H1 (cell line): ENCODE results near the gene FYB2. TPM values are rescaled to one million over a fixed set of nuclear protein-coding genes. Genes with fewer than 3 reads are reported as not detected.
A peak's percentile ranks its signal among the peaks of the same experiment; 100 is the strongest.

Experiments
- CTCF ChIA-PET: fragments of 300-600 bp; sonication (Branson Sonifier 250); formaldehyde crosslinking; loops from one replicate; lab custom pipeline; 2021; ENCODE audit not compliant: partially characterized antibody; lab: Charles Lee
- POLR2A ChIA-PET: fragments of 300-600 bp; sonication (Branson Sonifier 250); formaldehyde crosslinking; loops from one replicate; lab custom pipeline; 2021; ENCODE audit warnings: inconsistent platforms; ENCODE audit not compliant: partially characterized antibody; lab: Charles Lee
- DNase-seq, 2 experiments: peaks; one replicate each; pipeline versions ENCODE4 v3.0.0 to v3.0.0-alpha.2; 2010 to 2022; ENCODE audit warnings: low spot score in 2 of 2, low read depth in 1 of 2, mixed read lengths in 1 of 2
- FAIRE-seq: peaks from 2 replicates; lab custom pipeline; 2011; peaks lifted over from hg19 to GRCh38; lab: Jason Lieb, UNC
- H2AFZ ChIP-seq: 2 replicates; pipeline ENCODE4 v1.8.1; 2012; ENCODE audit warnings: low read length, inconsistent platforms
- H2AK5ac ChIP-seq: 2 replicates; pipeline ENCODE4 v1.6.1; 2013; ENCODE audit warnings: low read depth, low read length
- H2BK120ac ChIP-seq: replicated peaks from 2 replicates; pipeline ENCODE3; 2013; ENCODE audit warnings: low read depth, low read length, inconsistent platforms
- H2BK12ac ChIP-seq: 2 replicates; pipeline ENCODE4 v1.6.1; 2013; ENCODE audit warnings: low read depth, low read length
- H2BK15ac ChIP-seq: 2 replicates; pipeline ENCODE4 v1.6.1; 2013; ENCODE audit warnings: low read length
- H2BK20ac ChIP-seq: 2 replicates; pipeline ENCODE4 v1.6.1; 2013; ENCODE audit warnings: low read length
- H2BK5ac ChIP-seq: 2 replicates; pipeline ENCODE4 v1.6.1; 2013; ENCODE audit warnings: low read depth, low read length
- H3K14ac ChIP-seq: 2 replicates; pipeline ENCODE4 v1.6.1; 2013; ENCODE audit warnings: inconsistent platforms; ENCODE audit not compliant: insufficient read length
- H3K18ac ChIP-seq: 2 replicates; pipeline ENCODE4 v1.6.1; 2013; ENCODE audit warnings: low read length; ENCODE audit errors: extremely low read depth
- H3K23ac ChIP-seq: 2 replicates; pipeline ENCODE4 v1.6.1; 2013; ENCODE audit warnings: inconsistent platforms; ENCODE audit not compliant: insufficient read length
- H3K23me2 ChIP-seq: 2 replicates; pipeline ENCODE4 v1.6.1; 2013; ENCODE audit warnings: low read depth, low read length
- H3K27ac ChIP-seq: 2 replicates; pipeline ENCODE4 v1.6.1; 2011; ENCODE audit warnings: low read depth, low read length, inconsistent platforms
- H3K27me3 ChIP-seq, 4 experiments: replicated peaks in 1 of 4; 1 replicate in 1 of 4; 2 replicates in 3 of 4; pipeline versions ENCODE4 v1.6.1 to v1.8.1; 2011 to 2013; ENCODE audit warnings: low read length in 3 of 4, mild to moderate bottlenecking in 3 of 4, inconsistent platforms in 2 of 4, mixed read lengths in 2 of 4, moderate library complexity in 1 of 4; ENCODE audit not compliant: control insufficient read depth in 3 of 4, insufficient read depth in 3 of 4; ENCODE audit errors: extremely low read depth in 1 of 4
- H3K36me3 ChIP-seq, 4 experiments: 2 replicates each; pipeline versions ENCODE4 v1.6.1 to v1.8.1; 2011 to 2013; ENCODE audit warnings: mild to moderate bottlenecking in 4 of 4, low read length in 3 of 4, moderate library complexity in 2 of 4, control low read depth in 1 of 4, inconsistent platforms in 1 of 4; ENCODE audit not compliant: insufficient read depth in 4 of 4, control insufficient read depth in 2 of 4
- H3K4ac ChIP-seq: replicated peaks from 2 replicates; pipeline ENCODE3; 2013; ENCODE audit warnings: low read length, low read depth, mixed read lengths, inconsistent platforms; ENCODE audit not compliant: insufficient read length
- H3K4me1 ChIP-seq, 4 experiments: replicated peaks in 1 of 4; 1 replicate in 1 of 4; 2 replicates in 3 of 4; pipeline versions ENCODE4 v1.6.1 to v1.8.1; 2011 to 2013; ENCODE audit warnings: low read length in 3 of 4, inconsistent platforms in 2 of 4, mixed read lengths in 1 of 4; ENCODE audit not compliant: insufficient read depth in 4 of 4, control insufficient read depth in 3 of 4
- H3K4me2 ChIP-seq, 2 experiments: 2 replicates each; pipeline versions ENCODE4 v1.6.1 to v1.8.1; 2011 to 2013; ENCODE audit warnings: low read depth in 2 of 2, low read length in 2 of 2, control low read depth in 1 of 2, inconsistent platforms in 1 of 2, mild to moderate bottlenecking in 1 of 2; ENCODE audit not compliant: insufficient read depth in 1 of 2
- H3K4me3 ChIP-seq, 4 experiments: fragments of 200-600, 300-600 bp in 1 of 4; sonication (generic), shearing (Covaris generic), sonication (Bioruptor Twin) in 1 of 4; 2 replicates each; pipeline versions ENCODE4 v1.5.1 to v1.8.1; 2011 to 2016; ENCODE audit warnings: low read length in 4 of 4, low read depth in 3 of 4, control low read depth in 2 of 4, inconsistent platforms in 2 of 4, mild to moderate bottlenecking in 2 of 4, mixed read lengths in 1 of 4, moderate library complexity in 1 of 4; ENCODE audit not compliant: insufficient read depth in 2 of 4; ENCODE audit errors: extremely low read depth in 1 of 4
- H3K56ac ChIP-seq: replicated peaks from 2 replicates; pipeline ENCODE3; 2013; ENCODE audit warnings: low read depth, mild to moderate bottlenecking, mixed read lengths, low read length, inconsistent platforms; ENCODE audit not compliant: insufficient read length
- H3K79me1 ChIP-seq: 2 replicates; pipeline ENCODE4 v1.6.1; 2013; ENCODE audit warnings: low read depth, low read length, control low read depth
- H3K79me2 ChIP-seq, 2 experiments: 2 replicates each; pipeline versions ENCODE4 v1.6.1 to v1.8.1; 2012 to 2013; ENCODE audit warnings: low read length in 2 of 2, mild to moderate bottlenecking in 2 of 2, inconsistent platforms in 1 of 2; ENCODE audit not compliant: insufficient read depth in 2 of 2, control insufficient read depth in 1 of 2
- H3K9ac ChIP-seq, 4 experiments: replicated peaks in 1 of 4; 1 replicate in 1 of 4; 2 replicates in 3 of 4; pipeline versions ENCODE4 v1.6.1 to v1.8.1; 2011 to 2013; ENCODE audit warnings: low read depth in 3 of 4, low read length in 3 of 4, control low read depth in 2 of 4, mild to moderate bottlenecking in 2 of 4, moderate library complexity in 2 of 4, inconsistent platforms in 1 of 4; ENCODE audit errors: extremely low read depth in 1 of 4
- H3K9me3 ChIP-seq, 2 experiments: 2 replicates each; pipeline versions ENCODE4 v1.6.1 to v1.8.1; 2012 to 2013; ENCODE audit warnings: mild to moderate bottlenecking in 2 of 2, moderate library complexity in 2 of 2, control low read depth in 1 of 2, inconsistent platforms in 1 of 2, low read depth in 1 of 2, low read length in 1 of 2, mixed read lengths in 1 of 2; ENCODE audit not compliant: insufficient read depth in 2 of 2
- H4K20me1 ChIP-seq, 2 experiments: replicated peaks in 1 of 2; 2 replicates each; pipeline versions ENCODE3 to v1.8.1; 2011 to 2013; ENCODE audit warnings: inconsistent platforms in 2 of 2, low read length in 2 of 2, mild to moderate bottlenecking in 1 of 2; ENCODE audit not compliant: insufficient read depth in 2 of 2, control insufficient read depth in 1 of 2
- H4K5ac ChIP-seq: 2 replicates; pipeline ENCODE4 v1.6.1; 2013; ENCODE audit warnings: low read length, low read depth, mixed read lengths, inconsistent platforms; ENCODE audit not compliant: insufficient read length
- H4K8ac ChIP-seq: 2 replicates; pipeline ENCODE4 v1.8.0; 2013; ENCODE audit warnings: mild to moderate bottlenecking, moderate library complexity, low read length, inconsistent platforms; ENCODE audit not compliant: insufficient read depth; ENCODE audit errors: extremely low read depth
- H4K91ac ChIP-seq: replicated peaks from 2 replicates; pipeline ENCODE3; 2013; ENCODE audit warnings: low read length, mixed read lengths, inconsistent platforms; ENCODE audit not compliant: insufficient read length
- ATF3 ChIP-seq: IDR thresholded peaks from 2 replicates; pipeline ENCODE4 v1.6.1; 2011; ENCODE audit warnings: low read depth, mild to moderate bottlenecking, low read length; ENCODE audit not compliant: insufficient read depth
- CHD1 ChIP-seq: IDR thresholded peaks from 2 replicates; pipeline ENCODE4 v1.6.1; 2012; ENCODE audit warnings: low read depth, low read length, improper control_type of control experiment
- MAFK ChIP-seq: IDR thresholded peaks from 2 replicates; pipeline ENCODE4 v1.6.1; 2012; ENCODE audit warnings: low read depth, mild to moderate bottlenecking, improper control_type of control experiment, low read length
- RAD21 ChIP-seq, 2 experiments: IDR thresholded peaks in 1 of 2; conservative IDR thresholded peaks in 1 of 2; 2 replicates each; pipeline ENCODE4 v1.6.1; 2011; ENCODE audit warnings: low read depth in 2 of 2, low read length in 2 of 2, improper control_type of control experiment in 1 of 2, inconsistent platforms in 1 of 2, mild to moderate bottlenecking in 1 of 2, moderate library complexity in 1 of 2
- SIRT6 ChIP-seq: IDR thresholded peaks from one replicate; pipeline ENCODE4 v1.7.1; 2012; ENCODE audit warnings: low read length, inconsistent platforms
- TBP ChIP-seq: IDR thresholded peaks from 2 replicates; pipeline ENCODE4 v1.6.1; 2011; ENCODE audit warnings: low read depth, low read length, improper control_type of control experiment
- YY1 ChIP-seq: IDR thresholded peaks from 2 replicates; pipeline ENCODE4 v1.6.1; 2011; ENCODE audit warnings: low read depth, mild to moderate bottlenecking, low read length
- WGBS, 2 experiments: shearing (Covaris generic) in 1 of 2; methylation state at CpG; one replicate each; pipeline versions ENCODE4 v1.1.6 to v1.1.7; 2013 to 2015; ENCODE audit warnings: low lambda C conversion rate in 2 of 2, mixed read lengths in 2 of 2, inconsistent platforms in 1 of 2, low coverage in 1 of 2, missing lambda C conversion rate in 1 of 2; ENCODE audit not compliant: insufficient replicate concordance in 2 of 2, insufficient coverage in 1 of 2, insufficient read length in 1 of 2; ENCODE audit errors: extremely low coverage in 1 of 2, missing lambda C conversion rate in 1 of 2; 5-methylcytosine and 5-hydroxymethylcytosine counted together
- polyA plus RNA-seq, 7 experiments: library from polyadenylated mRNA; depleted of rRNA in 3 of 7; stranded (reverse) in 5 of 7; unstranded in 2 of 7; fragments of >200 nt in 5 of 7; fragments of 200-250 nt in 2 of 7; gene quantifications; 1 replicate in 5 of 7; 2 replicates in 1 of 7; 4 replicates in 1 of 7; pipeline versions ENCODE4 v1.2.1 to v1.2.3, GENCODE V29; 2011 to 2013; ENCODE audit warnings: missing spikeins in 2 of 7, mixed read lengths in 2 of 7
- total RNA-seq: library from RNA; stranded (reverse); fragmentation: NEBNext Ultra II Directional; extraction: Animal tissue kit (Norgen Biotek cat#: 25700); gene quantifications from 2 replicates; pipeline ENCODE4 v1.2.1, GENCODE V29; 2021
- TF ChIP-seq, protein P1 (sequence below), 3 experiments: IDR thresholded peaks; 1 replicate in 2 of 3; 2 replicates in 1 of 3; pipeline versions ENCODE4 v1.5.1 to v1.6.1; 2011; ENCODE audit warnings: low read length in 3 of 3, mild to moderate bottlenecking in 3 of 3, inconsistent platforms in 2 of 3, low read depth in 1 of 3, moderate library complexity in 1 of 3; ENCODE audit not compliant: insufficient read depth in 1 of 3; ENCODE audit errors: control extremely low read depth in 1 of 3

FYB2 gene
- total and polyA plus RNA-seq, 2 of the 8 experiments (the other 6 are each of a cell fraction or from before 2014, with no cell fraction given) = 0.11 to 0.17 TPM

- Histone ChIP-seq H3K18ac (no peak overlapping the region; the same call in 1 of the 2 replicates), H2AFZ (no peak overlapping the region), H2BK120ac (no peak overlapping the region), H3K4me1 (no peaks in the 10 kb centered on the region), H3K4me2 (no peak overlapping the region), H3K79me1 (no peaks in the 10 kb centered on the region), H3K36me3 (no peaks in the 10 kb centered on the region), H3K4me3 (no peak overlapping the region), H3K23ac (no peak overlapping the region), H4K91ac (no peak overlapping the region), H3K56ac (no peak overlapping the region), H3K4ac (no peak overlapping the region), H3K27ac (no peak overlapping the region), H4K8ac (no peak overlapping the region), H3K9me3 (no peaks in the 10 kb centered on the region), H2AK5ac (no peak overlapping the region), H3K23me2 (no peaks in the 10 kb centered on the region), H3K27me3 (peaks cover 0 to 2% (median 0%) of the 10 kb centered on the region in 4 experiments; a peak in 1 of 7 replicates), H4K20me1 (no peaks in the 10 kb centered on the region), H3K14ac (no peak overlapping the region), H2BK12ac (no peak overlapping the region), H2BK5ac (no peak overlapping the region), H2BK20ac (no peak overlapping the region), H3K79me2 (no peaks in the 10 kb centered on the region), H4K5ac (no peak overlapping the region), H3K9ac (no peak overlapping the region), H2BK15ac (no peak overlapping the region)
- TF ChIP-seq RAD21 (IDR thresholded peaks at IDR 0.05 in 1 of 2, conservative IDR thresholded peaks at IDR 0.05 in 1 of 2; ENCODE audit: low read depth in 2 of 2, low read length in 2 of 2) = peak; percentile 98
- no peak for TF ChIP-seq CHD1
- no peak for TF ChIP-seq YY1
- TF ChIP-seq MAFK = no peak
- no peak for TF ChIP-seq SIRT6
- TF ChIP-seq TBP = no peak
- TF ChIP-seq, protein P1, sequence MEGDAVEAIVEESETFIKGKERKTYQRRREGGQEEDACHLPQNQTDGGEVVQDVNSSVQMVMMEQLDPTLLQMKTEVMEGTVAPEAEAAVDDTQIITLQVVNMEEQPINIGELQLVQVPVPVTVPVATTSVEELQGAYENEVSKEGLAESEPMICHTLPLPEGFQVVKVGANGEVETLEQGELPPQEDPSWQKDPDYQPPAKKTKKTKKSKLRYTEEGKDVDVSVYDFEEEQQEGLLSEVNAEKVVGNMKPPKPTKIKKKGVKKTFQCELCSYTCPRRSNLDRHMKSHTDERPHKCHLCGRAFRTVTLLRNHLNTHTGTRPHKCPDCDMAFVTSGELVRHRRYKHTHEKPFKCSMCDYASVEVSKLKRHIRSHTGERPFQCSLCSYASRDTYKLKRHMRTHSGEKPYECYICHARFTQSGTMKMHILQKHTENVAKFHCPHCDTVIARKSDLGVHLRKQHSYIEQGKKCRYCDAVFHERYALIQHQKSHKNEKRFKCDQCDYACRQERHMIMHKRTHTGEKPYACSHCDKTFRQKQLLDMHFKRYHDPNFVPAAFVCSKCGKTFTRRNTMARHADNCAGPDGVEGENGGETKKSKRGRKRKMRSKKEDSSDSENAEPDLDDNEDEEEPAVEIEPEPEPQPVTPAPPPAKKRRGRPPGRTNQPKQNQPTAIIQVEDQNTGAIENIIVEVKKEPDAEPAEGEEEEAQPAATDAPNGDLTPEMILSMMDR (IDR thresholded peaks at IDR 0.05; ENCODE audit: control extremely low read depth in 1 of 3, insufficient read depth in 1 of 3, low read depth in 1 of 3, low read length in 3 of 3) = peak; percentile 88 to 89 (median 89)
- TF ChIP-seq ATF3 = 0 out of 2 replicates have a peak, but pooled peaks have one; percentile 7
- peak; percentile 86 for FAIRE-seq
- ChIA-PET CTCF (interaction anchor here (0.6 to 10.8 kb wide), 37 partner anchors 11 to 1476 kb away, joined by 3 to 193 read pairs (median 3); partner anchors contain the start of gene C8B), POLR2A (no interaction called here)
- peak; percentile 46 to 81 for DNase-seq
- WGBS, 2 experiments = 38% methylated on average over 8 of the region's 8 CpGs; no CpG with 5 or more reads in 1 of the 2 experiments
Measured at GRCh38 chr1:56831871-56832693, 12.9 kb upstream of the FYB2 start.
